ENCODE measurements around the gene C16orf74. TPM values are rescaled to one million over a fixed set of nuclear protein-coding genes. Genes with fewer than 3 reads are reported as not detected.

C16orf74 gene
- total RNA-seq, 4 donors from 2014 or later: 0.27 to 7.0 TPM; not detected in 2

- Histone ChIP-seq H3K9me3 (no peaks in the 10 kb centered on the region), H3K27me3 (no peaks in the 10 kb centered on the region), H3K36me3 (peaks cover 1 to 64% (median 33%) of the 10 kb centered on the region in 4 donors), H3K4me3 (no peak overlapping the region), H3K4me1 (peaks cover 0 to 2% (median 0%) of the 10 kb centered on the region in 4 donors), H3K27ac (no peak overlapping the region)
- TF ChIP-seq, protein P1, sequence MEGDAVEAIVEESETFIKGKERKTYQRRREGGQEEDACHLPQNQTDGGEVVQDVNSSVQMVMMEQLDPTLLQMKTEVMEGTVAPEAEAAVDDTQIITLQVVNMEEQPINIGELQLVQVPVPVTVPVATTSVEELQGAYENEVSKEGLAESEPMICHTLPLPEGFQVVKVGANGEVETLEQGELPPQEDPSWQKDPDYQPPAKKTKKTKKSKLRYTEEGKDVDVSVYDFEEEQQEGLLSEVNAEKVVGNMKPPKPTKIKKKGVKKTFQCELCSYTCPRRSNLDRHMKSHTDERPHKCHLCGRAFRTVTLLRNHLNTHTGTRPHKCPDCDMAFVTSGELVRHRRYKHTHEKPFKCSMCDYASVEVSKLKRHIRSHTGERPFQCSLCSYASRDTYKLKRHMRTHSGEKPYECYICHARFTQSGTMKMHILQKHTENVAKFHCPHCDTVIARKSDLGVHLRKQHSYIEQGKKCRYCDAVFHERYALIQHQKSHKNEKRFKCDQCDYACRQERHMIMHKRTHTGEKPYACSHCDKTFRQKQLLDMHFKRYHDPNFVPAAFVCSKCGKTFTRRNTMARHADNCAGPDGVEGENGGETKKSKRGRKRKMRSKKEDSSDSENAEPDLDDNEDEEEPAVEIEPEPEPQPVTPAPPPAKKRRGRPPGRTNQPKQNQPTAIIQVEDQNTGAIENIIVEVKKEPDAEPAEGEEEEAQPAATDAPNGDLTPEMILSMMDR (IDR thresholded peaks at IDR 0.05): peak; percentile 81 to 91 (median 85)
- no peak for TF ChIP-seq POLR2AphosphoS5 (IDR thresholded peaks at IDR 0.05)
- DNase-seq: peak; percentile 76
- intact Hi-C loops (cut with DNase I; ENCODE audit: low total_unique reads) (no loop called here), in situ Hi-C loops (cut with MboI; ENCODE audit: low pct_ligation_motif_present in 1 of 4, low pct_unique_long_range_greater_than_20kb in 1 of 4, low sequenced_read_pairs in 3 of 4) (no loop called here)
- WGBS, 2 donors (ENCODE audit: low coverage in 1 of 2): 73% methylated on average over 11 of the region's 12 CpGs; no CpG with 5 or more reads in 1 of the 2 donors
Measured at GRCh38 chr16:85659805-85660511, 90.9 kb downstream of the C16orf74 start.

- H3K27me3 ChIP-seq: no peaks in the 10 kb centered on the region
- H3K27ac ChIP-seq: no peak overlapping the region
- H3K4me1 ChIP-seq: peaks cover 0 to 2% (median 0%) of the 10 kb centered on the region in 4 donors
- DNase-seq: no peak
- in situ Hi-C loops (cut with MboI; ENCODE audit: low pct_ligation_motif_present in 1 of 4, low pct_unique_long_range_greater_than_20kb in 1 of 4, low sequenced_read_pairs in 3 of 4): no loop called here
- H3K9me3 ChIP-seq: no peaks in the 10 kb centered on the region
- 96 to 100% methylated on average over 1 to 8 of the region's 8 CpGs for WGBS, 2 donors (ENCODE audit: low coverage in 1 of 2)
- peaks cover 1 to 58% (median 31%) of the 10 kb centered on the region in 4 donors for H3K36me3 ChIP-seq
- H3K4me3 ChIP-seq: no peak overlapping the region
- TF ChIP-seq, protein P1 (IDR thresholded peaks at IDR 0.05): no peak
- no peak for TF ChIP-seq EP300 (IDR thresholded peaks at IDR 0.05; ENCODE audit: low read depth)
- TF ChIP-seq POLR2A (IDR thresholded peaks at IDR 0.05): no peak
- no peak for TF ChIP-seq POLR2AphosphoS5 (IDR thresholded peaks at IDR 0.05)
- intact Hi-C loops (cut with DNase I; ENCODE audit: low total_unique reads): no loop called here
Measured at GRCh38 chr16:85659336-85659735, 91.6 kb downstream of the C16orf74 start.

GRCh38 chr16:85658504-85659326 is 92.2 kb downstream of the C16orf74 start:
- no peaks in the 10 kb centered on the region for H3K9me3 ChIP-seq
- in situ Hi-C loops (cut with MboI; ENCODE audit: low pct_ligation_motif_present in 1 of 4, low pct_unique_long_range_greater_than_20kb in 1 of 4, low sequenced_read_pairs in 3 of 4) (no loop called here), intact Hi-C loops (cut with DNase I; ENCODE audit: low total_unique reads) (no loop called here)
- H3K4me1 ChIP-seq: peaks cover 1 to 5% (median 3%) of the 10 kb centered on the region in 4 donors
- no peak for DNase-seq
- H3K36me3 ChIP-seq: peaks cover 1 to 52% (median 28%) of the 10 kb centered on the region in 4 donors
- no peaks in the 10 kb centered on the region for H3K27me3 ChIP-seq
- TF ChIP-seq, protein P1 (IDR thresholded peaks at IDR 0.05): no peak
- no peak for TF ChIP-seq POLR2A (IDR thresholded peaks at IDR 0.05)
- TF ChIP-seq EP300 (IDR thresholded peaks at IDR 0.05; ENCODE audit: low read depth): no peak
- TF ChIP-seq POLR2AphosphoS5 (IDR thresholded peaks at IDR 0.05): no peak
- 83 to 91% methylated on average over 1 to 18 of the region's 18 CpGs for WGBS, 2 donors (ENCODE audit: low coverage in 1 of 2)
- no peak overlapping the region for H3K4me3 ChIP-seq
- no peak overlapping the region for H3K27ac ChIP-seq

DNA sequence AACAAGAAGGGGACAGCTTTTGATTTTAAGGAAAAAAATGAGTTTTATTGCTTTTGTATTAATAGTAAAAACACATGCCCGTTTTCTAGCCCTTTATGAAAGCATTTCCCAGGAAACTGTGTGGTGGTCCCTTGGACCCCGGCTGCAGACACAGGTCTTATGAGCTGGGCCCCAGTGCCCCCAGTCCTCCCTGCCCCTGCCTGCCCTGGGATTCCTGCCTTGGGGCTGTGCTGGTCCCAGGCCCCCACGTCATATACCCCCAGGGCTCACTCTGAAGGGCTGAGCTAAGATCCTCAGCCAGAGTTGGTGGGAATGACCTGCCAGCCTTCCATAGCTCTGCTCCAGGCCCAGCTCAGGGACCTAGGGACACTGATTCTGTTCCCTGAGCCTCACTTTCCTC is 92.9 kb downstream of the C16orf74 start:
- Histone ChIP-seq H3K27ac (no peak overlapping the region), H3K27me3 (no peaks in the 10 kb centered on the region), H3K9me3 (no peaks in the 10 kb centered on the region), H3K4me1 (peaks cover 7 to 10% (median 8%) of the 10 kb centered on the region in 4 donors), H3K36me3 (peaks cover 1 to 45% (median 24%) of the 10 kb centered on the region in 4 donors), H3K4me3 (no peak overlapping the region)
- in situ Hi-C loops (cut with MboI; ENCODE audit: low pct_ligation_motif_present in 1 of 4, low pct_unique_long_range_greater_than_20kb in 1 of 4, low sequenced_read_pairs in 3 of 4) (no loop called here), intact Hi-C loops (cut with DNase I; ENCODE audit: low total_unique reads) (no loop called here)
- 40 to 94% methylated on average over 1 to 3 of the region's 3 CpGs for WGBS, 2 donors (ENCODE audit: low coverage in 1 of 2)
- TF ChIP-seq, protein P1 (IDR thresholded peaks at IDR 0.05): no peak
- TF ChIP-seq POLR2AphosphoS5 (IDR thresholded peaks at IDR 0.05) (no peak), EP300 (IDR thresholded peaks at IDR 0.05; ENCODE audit: low read depth) (no peak), POLR2A (IDR thresholded peaks at IDR 0.05) (no peak)
- DNase-seq: no peak

Data from transverse colon (tissue), 4 donors.